Fibroblast of lung (primary cell): ENCODE data around the gene GSG1.

Experiments used
- EZH2 ChIP-seq: IDR thresholded peaks from 2 replicates; pipeline ENCODE4 v1.5.1; 2012; ENCODE audit warnings: low read length, control low read depth, mild to moderate bottlenecking; ENCODE audit errors: missing control alignments
- TF ChIP-seq, protein P1 (sequence below), 2 donors: IDR thresholded peaks in 1 of 2; conservative IDR thresholded peaks in 1 of 2; 1 replicate in 1 of 2; 2 replicates in 1 of 2; pipeline ENCODE4 v1.5.1; 2011 to 2012; ENCODE audit warnings: low read length in 2 of 2, control low read depth in 1 of 2, inconsistent platforms in 1 of 2, low read depth in 1 of 2, mild to moderate bottlenecking in 1 of 2

DNA sequence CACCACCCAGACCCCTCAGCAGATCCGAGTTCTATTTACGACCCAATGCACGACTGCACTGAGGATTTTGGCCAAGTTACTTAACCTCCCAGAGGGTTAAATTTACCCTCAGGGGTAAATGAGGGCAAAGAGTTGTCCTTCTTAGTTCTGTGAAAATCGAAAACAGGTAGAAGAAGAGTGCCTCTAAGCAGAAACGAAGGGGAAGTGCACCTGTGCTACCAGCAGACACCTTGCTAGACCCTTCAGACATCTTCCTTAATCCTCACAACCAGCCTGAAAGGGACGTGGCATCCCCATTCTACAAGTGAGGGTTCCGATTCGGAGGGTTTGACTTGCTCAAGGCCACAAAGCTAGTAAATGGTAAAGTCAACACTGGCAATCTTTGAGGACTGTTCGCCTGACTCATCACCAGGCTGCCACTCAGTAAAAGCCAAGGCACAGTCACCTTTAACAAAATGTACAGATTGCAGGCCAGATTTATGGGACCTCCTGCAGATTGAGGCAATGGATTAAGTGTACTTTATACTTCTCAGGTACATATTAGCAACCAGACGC, 1.6 kb downstream of the GSG1 start:
- TF ChIP-seq, protein P1, sequence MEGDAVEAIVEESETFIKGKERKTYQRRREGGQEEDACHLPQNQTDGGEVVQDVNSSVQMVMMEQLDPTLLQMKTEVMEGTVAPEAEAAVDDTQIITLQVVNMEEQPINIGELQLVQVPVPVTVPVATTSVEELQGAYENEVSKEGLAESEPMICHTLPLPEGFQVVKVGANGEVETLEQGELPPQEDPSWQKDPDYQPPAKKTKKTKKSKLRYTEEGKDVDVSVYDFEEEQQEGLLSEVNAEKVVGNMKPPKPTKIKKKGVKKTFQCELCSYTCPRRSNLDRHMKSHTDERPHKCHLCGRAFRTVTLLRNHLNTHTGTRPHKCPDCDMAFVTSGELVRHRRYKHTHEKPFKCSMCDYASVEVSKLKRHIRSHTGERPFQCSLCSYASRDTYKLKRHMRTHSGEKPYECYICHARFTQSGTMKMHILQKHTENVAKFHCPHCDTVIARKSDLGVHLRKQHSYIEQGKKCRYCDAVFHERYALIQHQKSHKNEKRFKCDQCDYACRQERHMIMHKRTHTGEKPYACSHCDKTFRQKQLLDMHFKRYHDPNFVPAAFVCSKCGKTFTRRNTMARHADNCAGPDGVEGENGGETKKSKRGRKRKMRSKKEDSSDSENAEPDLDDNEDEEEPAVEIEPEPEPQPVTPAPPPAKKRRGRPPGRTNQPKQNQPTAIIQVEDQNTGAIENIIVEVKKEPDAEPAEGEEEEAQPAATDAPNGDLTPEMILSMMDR (conservative IDR thresholded peaks at IDR 0.05 in 1 of 2, IDR thresholded peaks at IDR 0.05 in 1 of 2; ENCODE audit: low read depth in 1 of 2, low read length in 2 of 2), result no peak
- no peak for TF ChIP-seq EZH2
